HL-60 (cell line): Measurements from ENCODE around the gene CARD18.
"Not testable (repeated sequence)": the region's sequence is repeated elsewhere in the genome, so short reads cannot be mapped to it uniquely, and the experiment has no call there.

Experiments
- GABPA ChIP-seq: IDR thresholded peaks from 2 replicates; pipeline ENCODE4 v1.6.1; 2012; ENCODE audit warnings: low read depth
- POLR2AphosphoS5 ChIP-seq: IDR thresholded peaks from 2 replicates; pipeline ENCODE4 v1.6.1; 2012; ENCODE audit warnings: low read depth
- SPI1 ChIP-seq: IDR thresholded peaks from 2 replicates; pipeline ENCODE4 v1.6.1; 2012; ENCODE audit warnings: low read depth, mild to moderate bottlenecking, borderline replicate concordance
- TF ChIP-seq, protein P1 (sequence below): IDR thresholded peaks from one replicate; pipeline ENCODE4 v1.5.1; 2011; ENCODE audit warnings: low read length, control low read depth, inconsistent platforms; ENCODE audit not compliant: insufficient read depth
- TF ChIP-seq, protein P2 (sequence below): IDR thresholded peaks from 2 replicates; pipeline ENCODE4 v1.6.1; 2012; ENCODE audit warnings: low read depth; ENCODE audit not compliant: insufficient replicate concordance

DNA sequence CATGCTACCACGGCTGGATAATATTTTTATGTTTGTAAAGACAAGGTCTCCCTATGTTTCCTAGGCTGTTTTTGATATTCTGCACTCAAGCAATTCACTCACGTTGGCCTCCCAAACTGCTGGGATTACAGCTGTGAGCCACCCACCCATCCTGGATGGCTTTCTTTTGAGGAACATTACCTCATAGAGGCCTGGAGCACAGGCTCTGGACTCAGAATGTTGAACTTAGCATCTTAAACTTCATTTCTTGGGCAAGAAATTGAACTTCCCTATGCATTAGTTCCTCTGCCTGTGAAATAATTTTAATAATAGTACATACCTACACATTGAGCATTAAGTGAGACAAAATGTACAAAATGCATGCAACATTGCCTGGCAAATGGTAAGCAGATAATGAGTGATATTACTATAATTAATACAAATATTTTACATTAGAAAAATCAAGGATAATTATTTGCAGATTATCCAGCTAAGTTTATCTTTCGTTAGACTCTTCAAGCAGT, 37.4 kb downstream of the CARD18 start:
- TF ChIP-seq, protein P1, sequence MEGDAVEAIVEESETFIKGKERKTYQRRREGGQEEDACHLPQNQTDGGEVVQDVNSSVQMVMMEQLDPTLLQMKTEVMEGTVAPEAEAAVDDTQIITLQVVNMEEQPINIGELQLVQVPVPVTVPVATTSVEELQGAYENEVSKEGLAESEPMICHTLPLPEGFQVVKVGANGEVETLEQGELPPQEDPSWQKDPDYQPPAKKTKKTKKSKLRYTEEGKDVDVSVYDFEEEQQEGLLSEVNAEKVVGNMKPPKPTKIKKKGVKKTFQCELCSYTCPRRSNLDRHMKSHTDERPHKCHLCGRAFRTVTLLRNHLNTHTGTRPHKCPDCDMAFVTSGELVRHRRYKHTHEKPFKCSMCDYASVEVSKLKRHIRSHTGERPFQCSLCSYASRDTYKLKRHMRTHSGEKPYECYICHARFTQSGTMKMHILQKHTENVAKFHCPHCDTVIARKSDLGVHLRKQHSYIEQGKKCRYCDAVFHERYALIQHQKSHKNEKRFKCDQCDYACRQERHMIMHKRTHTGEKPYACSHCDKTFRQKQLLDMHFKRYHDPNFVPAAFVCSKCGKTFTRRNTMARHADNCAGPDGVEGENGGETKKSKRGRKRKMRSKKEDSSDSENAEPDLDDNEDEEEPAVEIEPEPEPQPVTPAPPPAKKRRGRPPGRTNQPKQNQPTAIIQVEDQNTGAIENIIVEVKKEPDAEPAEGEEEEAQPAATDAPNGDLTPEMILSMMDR: not testable (repeated sequence)
- not testable (repeated sequence) for TF ChIP-seq SPI1, POLR2AphosphoS5, GABPA
- TF ChIP-seq, protein P2, sequence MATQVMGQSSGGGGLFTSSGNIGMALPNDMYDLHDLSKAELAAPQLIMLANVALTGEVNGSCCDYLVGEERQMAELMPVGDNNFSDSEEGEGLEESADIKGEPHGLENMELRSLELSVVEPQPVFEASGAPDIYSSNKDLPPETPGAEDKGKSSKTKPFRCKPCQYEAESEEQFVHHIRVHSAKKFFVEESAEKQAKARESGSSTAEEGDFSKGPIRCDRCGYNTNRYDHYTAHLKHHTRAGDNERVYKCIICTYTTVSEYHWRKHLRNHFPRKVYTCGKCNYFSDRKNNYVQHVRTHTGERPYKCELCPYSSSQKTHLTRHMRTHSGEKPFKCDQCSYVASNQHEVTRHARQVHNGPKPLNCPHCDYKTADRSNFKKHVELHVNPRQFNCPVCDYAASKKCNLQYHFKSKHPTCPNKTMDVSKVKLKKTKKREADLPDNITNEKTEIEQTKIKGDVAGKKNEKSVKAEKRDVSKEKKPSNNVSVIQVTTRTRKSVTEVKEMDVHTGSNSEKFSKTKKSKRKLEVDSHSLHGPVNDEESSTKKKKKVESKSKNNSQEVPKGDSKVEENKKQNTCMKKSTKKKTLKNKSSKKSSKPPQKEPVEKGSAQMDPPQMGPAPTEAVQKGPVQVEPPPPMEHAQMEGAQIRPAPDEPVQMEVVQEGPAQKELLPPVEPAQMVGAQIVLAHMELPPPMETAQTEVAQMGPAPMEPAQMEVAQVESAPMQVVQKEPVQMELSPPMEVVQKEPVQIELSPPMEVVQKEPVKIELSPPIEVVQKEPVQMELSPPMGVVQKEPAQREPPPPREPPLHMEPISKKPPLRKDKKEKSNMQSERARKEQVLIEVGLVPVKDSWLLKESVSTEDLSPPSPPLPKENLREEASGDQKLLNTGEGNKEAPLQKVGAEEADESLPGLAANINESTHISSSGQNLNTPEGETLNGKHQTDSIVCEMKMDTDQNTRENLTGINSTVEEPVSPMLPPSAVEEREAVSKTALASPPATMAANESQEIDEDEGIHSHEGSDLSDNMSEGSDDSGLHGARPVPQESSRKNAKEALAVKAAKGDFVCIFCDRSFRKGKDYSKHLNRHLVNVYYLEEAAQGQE: not testable (repeated sequence)
